DMS79 (cell line): ENCODE measurements around the gene MCM9.

Experiments
- DNase-seq: peaks from one replicate; lab custom pipeline; 2025; lab: John Stamatoyannopoulos, UW

Gene MCM9

DNA sequence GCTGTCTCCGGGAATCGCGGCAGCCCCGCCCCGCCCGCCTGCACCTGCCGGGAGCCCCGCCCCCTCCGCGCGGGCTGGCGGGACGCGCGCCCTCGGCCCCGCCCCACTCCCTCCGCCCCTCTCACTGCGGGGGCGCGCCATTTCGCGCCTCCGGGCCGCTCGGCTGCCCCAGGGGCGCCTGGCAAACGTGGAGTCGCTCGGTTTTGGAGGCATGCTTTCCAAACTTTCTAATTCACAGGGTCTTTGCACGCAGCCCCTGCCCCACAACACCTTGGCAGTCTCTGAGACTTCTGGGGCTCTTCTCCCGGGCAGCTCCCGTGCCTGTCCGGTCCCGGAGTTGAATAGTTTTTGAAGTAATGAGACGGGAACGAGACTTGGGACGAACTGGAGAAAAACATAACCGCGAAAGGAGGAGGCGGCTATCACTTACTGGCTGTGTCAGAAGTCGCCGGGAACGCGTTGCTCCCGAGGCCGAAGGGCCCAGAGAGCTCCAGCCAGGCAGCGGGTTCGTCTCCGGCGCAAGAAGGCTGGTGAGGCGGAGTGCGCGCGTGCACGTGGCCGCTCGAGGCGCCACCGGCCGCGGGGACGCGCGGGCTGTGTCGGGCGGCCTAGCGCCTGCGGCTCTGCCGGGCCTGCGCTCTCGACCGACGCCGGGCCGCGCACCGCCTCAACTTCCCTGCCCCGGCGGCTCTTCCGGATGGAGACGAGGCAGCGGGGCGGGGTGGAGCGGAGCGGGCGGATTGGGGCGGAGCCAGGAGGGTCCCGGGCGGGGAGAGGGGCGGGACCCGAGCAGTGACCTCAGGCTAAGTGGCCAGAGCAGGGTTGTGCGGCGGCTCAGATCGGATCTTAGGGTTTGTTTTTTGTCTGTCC is at the start of gene MCM9:
Gene MCM9, minus strand, starts transcription at position 699 of the 870 bp plus-strand sequence. CDS start 3,436 bp downstream, outside the sequence.
- DNase-seq, result peak; percentile 64

DNA sequence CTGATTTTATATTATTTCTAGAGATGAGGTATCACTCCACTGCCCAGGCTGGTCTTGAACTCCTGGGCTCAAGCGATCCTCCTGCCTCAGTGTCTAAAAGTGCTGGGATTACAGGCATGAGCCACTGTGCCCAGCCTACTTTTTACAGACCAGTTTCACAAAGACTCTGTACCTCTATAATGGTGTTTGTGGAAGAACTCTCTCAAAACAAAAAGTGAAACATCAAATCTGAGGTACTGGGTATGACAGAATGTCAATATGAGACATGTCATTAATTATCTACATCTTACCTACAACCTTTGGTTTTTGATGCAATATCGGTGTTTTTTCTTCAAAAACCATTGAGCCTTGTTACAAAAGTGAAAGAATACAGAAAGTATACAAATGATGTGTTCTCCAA is 49.4 kb upstream of the MCM9 start:
- DNase-seq, result no peak

DNA sequence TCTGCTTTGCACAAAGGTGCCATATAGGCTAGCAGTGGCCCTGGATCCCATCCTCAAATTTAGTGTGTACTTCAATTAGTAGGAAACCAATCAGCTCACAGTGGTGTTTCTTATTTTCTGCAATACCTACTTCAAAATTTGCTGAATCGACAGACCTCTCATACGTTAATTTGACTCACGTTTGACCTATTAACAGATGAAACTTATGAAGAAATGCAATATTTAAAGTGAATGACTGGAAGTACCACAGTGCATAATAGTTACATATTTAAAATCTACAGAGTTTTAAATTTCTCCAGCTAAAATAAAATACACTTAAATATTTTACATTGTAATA is 47.6 kb upstream of the MCM9 start:
- DNase-seq, result no peak

DNA sequence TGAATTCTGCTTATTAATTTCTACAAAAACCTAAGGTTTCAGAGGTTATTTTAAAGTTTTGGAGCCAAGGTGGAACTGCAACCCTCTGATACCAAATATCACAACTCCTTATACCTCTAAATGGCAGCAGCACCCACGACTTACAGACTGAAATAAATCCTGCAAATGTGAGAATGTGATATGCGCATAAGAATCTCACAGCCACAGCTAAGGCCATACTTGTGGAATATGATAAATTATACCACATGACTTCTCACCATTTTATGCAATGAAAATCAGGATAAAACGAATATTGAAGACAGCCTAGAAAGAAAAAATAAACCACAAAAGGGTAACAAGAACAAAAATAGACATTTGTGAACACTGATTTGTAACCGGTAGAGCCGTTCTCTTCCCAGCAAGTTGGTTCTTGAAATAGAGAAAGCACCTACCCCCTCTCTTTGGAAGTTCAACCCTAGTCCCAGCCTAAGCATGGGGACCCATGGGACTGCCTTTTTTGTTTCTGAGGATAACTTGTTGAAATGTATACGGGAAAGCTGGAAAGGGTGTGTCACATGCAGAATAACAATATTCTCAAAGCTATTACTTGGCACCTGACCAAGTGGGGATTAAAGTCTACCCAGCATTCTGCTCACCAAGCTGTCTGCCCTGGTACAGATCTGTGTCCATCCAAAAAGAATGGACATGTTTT is 47.1 kb upstream of the MCM9 start:
- DNase-seq, result no peak

DNA sequence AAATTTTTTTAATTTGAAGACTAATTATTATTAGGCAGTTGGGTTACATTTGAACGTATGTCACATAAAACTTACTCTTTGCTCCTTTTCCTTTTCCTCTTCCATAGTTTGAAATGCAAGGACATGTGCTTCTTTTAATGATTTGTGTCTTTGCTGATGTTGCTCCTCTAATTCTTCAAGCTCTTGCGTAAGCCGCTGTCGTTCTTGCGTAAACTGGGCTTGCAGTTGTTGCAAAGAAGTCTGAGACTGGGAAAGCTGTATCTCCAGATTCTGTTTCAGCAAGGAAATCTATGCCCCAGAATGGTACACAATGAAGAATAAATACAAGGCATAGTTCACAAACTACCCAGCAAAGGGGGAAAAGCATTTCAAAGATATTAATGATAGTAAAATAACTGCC is 45.1 kb upstream of the MCM9 start:
- no peak for DNase-seq

DNA sequence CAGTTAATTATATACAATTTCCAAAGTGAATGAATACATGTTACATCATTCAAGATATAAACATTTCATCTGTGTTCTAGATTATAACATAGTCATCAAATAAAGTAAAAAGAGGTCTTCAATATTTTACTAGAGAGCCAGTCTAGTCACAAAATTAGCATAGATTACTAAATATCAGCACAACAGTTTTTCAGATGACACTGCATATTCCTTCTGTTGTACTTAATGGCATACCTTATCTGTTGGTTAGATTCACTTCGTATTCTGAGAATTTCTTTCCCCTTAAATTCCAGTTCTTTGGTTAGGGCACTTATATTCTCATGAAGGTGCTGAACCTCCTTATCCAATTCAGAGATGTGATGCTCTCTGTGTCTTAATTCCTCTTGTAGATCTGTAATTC is 39.8 kb upstream of the MCM9 start:
- no peak for DNase-seq

DNA sequence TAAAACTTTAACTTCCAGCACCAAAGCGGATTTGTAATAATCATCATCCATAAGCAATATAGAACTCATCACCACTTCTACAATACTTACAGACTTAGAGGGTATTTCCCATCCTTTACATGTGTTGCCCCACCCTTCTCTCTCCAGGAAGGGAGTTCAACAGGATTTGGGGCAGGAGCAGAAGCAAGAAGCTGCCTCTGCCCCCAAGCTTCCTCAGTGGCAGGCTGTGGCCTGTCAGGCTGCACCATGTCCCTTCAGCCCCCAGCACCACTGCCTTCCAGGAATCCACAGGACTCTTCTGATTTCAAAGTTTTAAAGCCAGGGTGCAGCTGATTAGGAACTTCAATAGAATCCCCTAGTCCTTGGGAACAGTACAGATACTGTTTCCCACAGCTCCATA is 36.7 kb upstream of the MCM9 start:
- no peak for DNase-seq

DNA sequence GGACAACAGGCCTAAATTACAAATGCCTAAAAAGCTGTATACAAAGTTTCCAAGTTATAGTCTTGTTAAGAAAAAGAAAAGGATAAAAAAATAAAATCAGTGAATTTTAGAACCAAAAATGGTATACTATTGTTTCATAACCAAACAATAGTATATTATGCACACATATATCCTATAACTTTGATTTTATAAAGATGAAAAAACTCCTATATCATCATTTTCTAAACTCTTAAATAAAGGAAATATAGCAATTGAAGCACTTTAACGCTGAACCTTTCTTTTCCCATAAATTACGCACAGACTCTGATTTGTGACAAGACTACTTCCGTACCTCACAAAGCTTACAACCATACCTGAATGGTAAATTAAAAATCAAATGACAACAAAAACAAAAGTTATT is 35.9 kb upstream of the MCM9 start:
- no peak for DNase-seq

DNA sequence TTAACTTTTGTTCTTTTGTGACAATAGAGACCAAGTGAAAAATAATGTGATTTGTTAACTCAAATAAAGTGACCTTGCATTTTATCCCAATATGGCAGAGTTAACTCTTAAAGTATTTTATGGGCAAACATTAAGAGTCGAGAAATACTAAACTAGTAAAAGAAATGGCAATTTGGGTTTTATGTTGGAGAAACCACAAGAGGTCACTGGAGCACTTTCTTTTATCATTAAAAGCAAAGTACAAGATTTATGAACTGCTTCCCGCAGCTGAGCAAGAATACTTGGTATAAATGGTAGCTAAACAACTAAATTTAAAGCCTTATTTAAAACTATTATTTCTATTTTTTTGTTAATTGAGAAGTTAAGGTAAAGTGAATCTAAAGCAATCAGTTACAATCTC is 33.5 kb upstream of the MCM9 start:
- no peak for DNase-seq

DNA sequence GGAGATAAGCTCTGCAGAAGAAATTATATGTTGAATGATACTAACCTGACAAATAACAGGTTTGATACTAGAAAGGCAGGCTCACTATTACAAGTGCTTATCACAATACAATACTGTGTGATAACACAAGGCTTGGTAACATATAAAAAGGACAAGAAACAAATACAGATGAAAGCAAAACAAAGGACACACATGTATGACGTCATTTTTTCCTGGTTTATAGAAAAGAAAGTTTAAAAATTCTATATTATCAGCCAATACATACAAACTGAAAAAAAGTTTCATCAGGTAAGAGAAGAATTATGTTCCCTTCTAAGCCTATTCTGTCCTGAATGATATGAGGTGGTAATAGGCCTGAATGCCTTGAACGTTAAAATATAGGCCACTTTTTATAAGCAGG is 32.3 kb upstream of the MCM9 start:
- DNase-seq, result no peak

DNA sequence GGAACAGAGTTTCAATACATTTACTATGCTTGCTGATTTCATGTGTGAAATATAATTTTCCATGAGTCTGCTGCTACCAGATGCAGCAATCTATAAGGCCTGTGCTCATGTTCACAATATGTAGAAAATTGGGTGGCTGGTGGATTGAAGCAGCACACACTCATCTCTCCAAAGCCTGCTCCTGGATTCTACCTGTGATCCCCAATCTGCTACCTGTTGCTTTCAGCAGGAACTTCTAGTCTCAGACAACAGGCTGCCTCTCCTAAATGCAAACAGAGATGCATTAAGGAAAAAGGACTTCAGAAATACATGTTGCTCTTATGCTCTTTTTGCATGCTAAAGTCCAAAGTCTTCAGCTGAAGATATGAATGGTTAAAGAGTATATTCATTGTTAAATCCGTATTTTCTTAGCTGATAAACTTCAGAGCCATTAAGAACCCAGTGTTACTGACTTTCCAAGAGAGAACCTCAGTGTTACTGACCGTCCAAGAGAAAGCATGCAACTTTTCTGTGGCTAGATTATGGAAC is 30.9 kb upstream of the MCM9 start:
- DNase-seq, result no peak

DNA sequence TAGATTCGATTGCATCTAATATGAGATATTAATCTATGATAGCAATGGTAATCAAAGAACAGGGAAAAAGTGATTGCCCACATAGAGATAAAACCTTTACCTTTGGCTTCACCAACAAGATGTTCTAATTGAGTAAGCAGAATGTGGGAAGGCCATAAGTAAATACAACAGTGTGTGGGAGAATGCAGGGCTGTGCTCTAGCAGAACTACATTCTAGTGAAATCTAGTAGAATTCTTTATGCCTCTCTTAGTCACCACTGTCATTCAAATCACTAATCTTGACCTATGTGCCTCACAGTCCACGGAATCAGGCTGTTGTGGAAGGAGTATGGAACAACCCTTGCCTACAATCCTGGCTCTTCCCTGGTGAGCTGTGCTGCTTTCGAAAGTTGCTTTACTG is 30.4 kb upstream of the MCM9 start:
- DNase-seq, result no peak

DNA sequence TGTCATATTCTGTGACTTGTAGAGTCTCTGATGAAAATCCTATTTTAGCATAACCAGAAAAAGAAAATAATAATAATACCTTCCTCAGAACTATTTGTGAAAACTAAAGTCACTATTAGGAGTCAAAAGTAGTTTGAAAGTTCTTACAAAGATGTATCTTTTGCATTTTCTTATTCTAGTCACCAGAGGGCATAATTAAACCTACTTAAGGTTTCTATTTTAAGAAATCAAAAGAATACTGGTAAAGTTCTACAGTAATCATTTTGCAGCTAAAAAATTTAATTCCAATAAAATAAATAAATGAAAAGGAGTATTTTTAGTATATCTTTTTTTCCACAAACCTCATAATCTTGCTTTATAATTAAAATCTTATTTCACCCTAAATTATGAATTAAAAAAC is 28.0 kb upstream of the MCM9 start:
- DNase-seq, result no peak

DNA sequence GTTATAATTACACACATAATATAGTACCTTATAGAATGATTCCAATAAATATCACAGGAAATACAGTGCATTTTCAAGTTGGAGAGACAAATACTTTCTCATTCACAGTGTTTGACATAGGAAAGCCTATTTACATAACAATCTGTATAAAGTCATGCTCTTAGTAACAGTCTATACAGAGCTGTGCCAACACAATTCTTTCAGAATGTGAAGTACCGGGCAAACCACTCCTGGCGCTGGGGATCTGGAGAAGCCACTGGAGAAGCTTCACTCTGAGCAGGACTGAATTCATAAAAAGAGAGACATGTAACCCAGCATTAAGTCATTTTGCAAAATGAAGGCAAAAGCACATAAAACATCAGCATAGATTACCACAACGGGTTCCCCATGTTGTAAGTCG is 24.9 kb upstream of the MCM9 start:
- DNase-seq, result no peak

DNA sequence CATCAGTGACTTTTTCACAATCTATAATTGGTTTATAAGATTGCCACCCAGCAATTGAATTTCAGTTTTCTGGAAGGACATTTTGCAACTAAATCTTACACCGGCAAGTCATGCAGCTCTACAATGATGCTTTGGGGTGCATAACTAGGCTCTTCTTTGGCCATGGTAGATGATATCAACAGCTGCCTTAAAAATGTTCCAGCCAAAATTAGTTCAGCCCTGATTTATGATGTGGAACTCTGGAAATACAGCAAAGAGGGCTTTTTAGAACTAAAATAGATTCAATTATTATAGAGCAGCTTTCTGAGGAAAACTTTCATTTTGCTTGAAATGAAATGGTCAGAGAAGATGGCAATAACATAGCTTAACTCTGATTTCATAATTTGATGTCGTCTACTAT is 18.4 kb upstream of the MCM9 start:
- no peak for DNase-seq

DNA sequence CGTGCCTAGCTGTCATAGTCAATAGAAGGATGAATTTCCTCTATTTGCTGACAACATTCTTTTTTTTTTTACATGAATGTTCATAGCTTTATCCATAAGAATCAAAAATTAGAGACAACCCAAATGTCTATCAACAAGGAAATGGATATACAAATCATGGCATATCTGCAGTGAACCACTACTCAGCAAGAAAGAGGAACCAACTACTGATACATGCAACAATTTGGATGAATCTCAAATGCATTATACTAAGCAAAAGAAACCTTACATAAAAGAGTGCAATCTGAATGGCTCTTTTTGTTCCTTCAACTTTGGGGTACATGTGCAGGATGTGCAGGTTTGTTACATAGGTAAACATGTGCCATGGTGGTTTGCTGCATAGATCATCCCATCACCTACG is 17.7 kb upstream of the MCM9 start:
- DNase-seq, result no peak

DNA sequence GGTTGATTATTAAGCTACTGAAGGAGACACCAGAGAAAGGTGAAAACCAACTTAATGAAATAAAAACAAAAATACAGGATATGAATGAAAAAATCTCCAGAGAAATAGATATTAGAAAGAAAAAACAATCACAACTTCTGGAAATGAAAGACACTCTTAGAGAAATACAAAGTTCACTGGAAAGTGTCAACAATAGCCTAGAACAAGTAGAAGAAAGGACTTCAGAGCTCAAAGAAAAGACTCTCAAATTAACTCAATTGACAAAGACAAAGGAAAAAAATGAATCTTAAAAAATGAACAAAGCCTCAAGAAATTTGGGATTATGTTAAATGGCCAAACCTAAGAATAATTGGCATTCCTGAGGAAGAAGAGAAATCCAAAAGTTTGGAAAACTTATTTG is 10.3 kb upstream of the MCM9 start:
- DNase-seq, result no peak

DNA sequence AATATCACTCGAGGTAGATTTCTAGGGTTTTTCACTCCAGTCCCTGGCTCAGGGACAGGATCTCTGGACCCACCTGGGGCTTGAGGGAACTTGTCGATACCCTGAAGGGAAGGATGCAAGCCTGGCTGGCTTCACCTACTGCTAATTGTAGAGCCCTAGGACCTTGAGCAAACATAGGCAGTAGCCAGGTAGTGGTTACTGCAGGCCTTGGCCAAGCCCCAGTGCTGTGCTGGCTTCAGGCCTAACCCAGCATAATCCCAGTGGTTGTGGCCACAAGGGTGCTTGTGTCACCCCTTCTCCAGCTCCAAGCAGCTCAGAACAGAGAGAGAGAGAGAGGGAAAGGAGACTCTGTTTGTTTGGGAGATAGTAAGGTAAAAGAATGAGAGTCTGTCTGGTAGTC is 5.8 kb upstream of the MCM9 start:
- DNase-seq, result no peak

DNA sequence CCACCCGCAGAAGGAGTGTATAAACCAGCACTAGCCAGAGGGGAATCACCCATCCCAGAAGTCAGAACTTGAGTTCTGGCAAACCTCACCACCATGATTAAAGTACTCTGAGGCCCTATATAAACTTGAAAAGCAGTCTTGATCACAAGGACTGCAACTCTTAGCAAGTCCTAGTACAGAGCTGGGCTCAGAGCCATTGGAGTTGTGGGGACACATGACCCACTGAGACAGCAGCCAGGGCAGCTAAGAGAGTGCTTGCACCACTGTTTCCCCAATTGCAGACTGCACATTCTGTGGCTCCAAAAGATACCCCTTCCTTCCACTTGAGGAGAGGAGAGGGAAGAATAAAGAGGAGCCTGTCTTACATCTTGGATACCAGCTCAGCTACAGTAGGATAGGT is 4.7 kb upstream of the MCM9 start:
- no peak for DNase-seq

DNA sequence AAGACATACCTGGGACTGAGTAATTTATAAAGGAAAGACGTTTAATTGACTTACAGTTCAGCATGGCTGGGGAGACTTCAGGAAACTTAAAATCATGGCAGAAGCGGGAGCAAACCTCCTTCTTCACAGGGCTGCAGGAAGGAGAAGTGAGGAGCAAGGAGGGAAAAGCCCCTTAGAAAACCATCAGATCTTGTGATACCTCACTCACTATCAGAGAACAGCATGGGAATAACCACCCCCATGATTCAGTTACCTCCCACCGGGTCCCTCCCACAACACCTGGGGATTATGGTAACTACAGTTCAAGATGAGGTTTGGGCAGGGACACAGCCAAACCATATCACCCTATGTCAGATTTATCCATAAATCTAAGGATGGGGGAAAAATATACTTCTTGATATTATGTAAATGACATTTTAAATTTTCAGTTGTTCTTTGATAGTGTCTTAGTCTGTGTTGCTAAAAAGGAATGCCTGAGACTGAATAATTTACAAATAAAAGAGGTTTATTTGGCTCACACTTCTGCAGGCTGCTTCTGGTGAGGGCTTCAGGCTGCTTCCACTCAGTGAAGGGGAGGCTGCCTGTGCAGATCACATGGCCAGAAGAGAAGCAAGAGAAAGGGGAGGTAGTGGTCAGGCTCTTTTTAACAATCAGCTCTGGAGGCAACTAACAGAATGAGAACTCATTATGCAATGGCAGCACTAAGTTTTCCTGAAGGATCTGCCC is 1.2 kb upstream of the MCM9 start:
- no peak for DNase-seq

DNA sequence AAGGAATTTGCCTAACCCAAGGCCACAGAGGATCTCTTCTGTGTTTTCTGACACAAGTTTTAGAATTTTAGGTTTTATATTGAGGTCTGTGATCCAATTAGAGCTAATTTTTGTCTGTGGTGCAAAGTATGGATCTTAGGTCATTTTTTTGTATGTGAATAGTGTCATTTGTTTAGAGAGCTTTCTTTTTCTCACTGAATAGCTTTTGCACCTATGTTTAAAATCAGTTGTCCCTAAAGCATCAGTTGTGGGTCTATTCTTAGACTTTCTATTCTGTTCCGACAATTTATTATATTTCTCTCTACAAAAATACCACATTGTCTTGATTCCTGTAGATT is 341 bp upstream of the MCM9 start:
- DNase-seq, result no peak

DNA sequence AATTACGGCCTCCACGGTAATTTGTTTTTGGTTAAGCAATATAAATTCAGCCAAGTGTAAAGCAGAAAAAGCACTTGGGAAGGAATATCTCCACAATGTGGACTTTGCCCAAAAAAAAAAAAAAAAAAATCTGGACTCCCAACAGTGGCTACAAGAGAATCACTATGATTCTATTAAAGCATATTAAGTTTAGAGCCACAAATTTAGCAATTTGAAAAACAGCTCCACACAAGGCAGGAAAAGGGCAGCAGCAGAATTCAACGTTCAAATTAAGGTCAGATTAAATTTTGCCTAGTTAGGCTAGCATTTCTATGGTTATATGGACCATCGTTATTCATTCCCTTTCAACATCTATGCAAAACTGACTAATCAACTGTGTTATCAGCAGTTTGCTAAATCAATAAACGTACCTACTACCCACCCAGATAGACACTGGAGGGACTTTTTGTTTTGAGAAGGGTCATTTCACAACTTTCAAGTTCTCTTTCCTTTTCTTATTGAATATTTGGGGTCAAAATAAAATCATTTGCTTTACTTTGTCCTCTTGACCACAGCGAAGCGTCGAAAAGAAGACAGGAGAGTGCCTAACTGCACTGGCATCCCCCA is 1.0 kb downstream of the MCM9 start:
- no peak for DNase-seq

DNA sequence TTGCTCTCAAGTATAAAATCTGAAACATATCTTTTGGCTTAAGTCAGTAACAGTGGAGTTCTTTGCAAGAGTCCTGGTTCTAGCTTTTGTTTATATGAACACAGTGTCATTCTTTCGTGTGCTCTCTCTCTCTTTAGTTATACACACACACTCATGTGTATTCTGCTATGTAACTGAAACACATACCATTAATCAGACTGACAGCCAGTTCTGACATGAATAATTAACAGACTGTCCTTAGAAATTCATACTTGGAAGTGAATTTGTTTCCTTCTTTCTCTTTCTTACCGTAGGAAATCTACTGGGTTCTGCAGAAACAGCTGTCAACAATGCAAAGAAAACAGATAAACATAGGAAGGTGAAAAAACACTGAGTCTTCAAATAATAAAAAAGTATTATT is 2.5 kb downstream of the MCM9 start:
- no peak for DNase-seq
